Fibroblast of lung (primary cell): Measurements from ENCODE around the gene TENM4. TPM values are rescaled to one million over a fixed set of nuclear protein-coding genes. Genes with fewer than 3 reads are reported as not detected.

Experiments used
- DNase-seq, 2 donors: peaks; one replicate each; pipeline versions ENCODE4 v3.0.0 to v3.0.0-alpha.2; 2010; ENCODE audit warnings: low read depth in 2 of 2
- H2AFZ ChIP-seq: 2 replicates; pipeline ENCODE4 v1.5.1; 2012; ENCODE audit warnings: low read length, control low read depth, inconsistent platforms
- H3K27ac ChIP-seq: 2 replicates; pipeline ENCODE4 v1.5.1; 2011; ENCODE audit warnings: low read length, control low read depth; ENCODE audit not compliant: insufficient read depth
- H3K27me3 ChIP-seq: 2 replicates; pipeline ENCODE4 v1.5.1; 2011; ENCODE audit warnings: mild to moderate bottlenecking, low read length; ENCODE audit not compliant: control insufficient read depth, insufficient read depth
- H3K36me3 ChIP-seq: 2 replicates; pipeline ENCODE4 v1.5.1; 2011; ENCODE audit warnings: low read length; ENCODE audit not compliant: control insufficient read depth, insufficient read depth
- H3K4me1 ChIP-seq: 2 replicates; pipeline ENCODE4 v1.5.1; 2011; ENCODE audit warnings: low read length; ENCODE audit not compliant: control insufficient read depth, insufficient read depth; ENCODE audit errors: extremely low read depth
- H3K4me2 ChIP-seq: 2 replicates; pipeline ENCODE4 v1.5.1; 2011; ENCODE audit warnings: low read length, control low read depth; ENCODE audit not compliant: insufficient read depth; ENCODE audit errors: extremely low read depth
- H3K4me3 ChIP-seq, 4 experiments: fragments of 200-600 bp in 1 of 4; sonication (generic) in 1 of 4; replicated peaks in 1 of 4; 2 replicates each; pipeline ENCODE4 v1.5.1; 2011 to 2016; ENCODE audit warnings: low read length in 4 of 4, low read depth in 3 of 4, mild to moderate bottlenecking in 3 of 4, control low read depth in 2 of 4, inconsistent platforms in 1 of 4, mixed read lengths in 1 of 4; ENCODE audit not compliant: insufficient read depth in 1 of 4; ENCODE audit errors: control extremely low read depth in 1 of 4
- H3K79me2 ChIP-seq: 2 replicates; pipeline ENCODE4 v1.5.1; 2012; ENCODE audit warnings: mild to moderate bottlenecking, low read length, inconsistent platforms; ENCODE audit not compliant: control insufficient read depth, insufficient read depth
- H3K9ac ChIP-seq: 2 replicates; pipeline ENCODE4 v1.5.1; 2011; ENCODE audit warnings: mild to moderate bottlenecking, low read length, control low read depth; ENCODE audit not compliant: insufficient read depth
- H3K9me3 ChIP-seq: 2 replicates; pipeline ENCODE4 v1.5.1; 2012; ENCODE audit warnings: low read depth, low read length; ENCODE audit not compliant: control insufficient read depth, insufficient read depth
- H4K20me1 ChIP-seq: 2 replicates; pipeline ENCODE4 v1.5.1; 2011; ENCODE audit warnings: low read length; ENCODE audit not compliant: control insufficient read depth, insufficient read depth; ENCODE audit errors: extremely low read depth
- EZH2 ChIP-seq: IDR thresholded peaks from 2 replicates; pipeline ENCODE4 v1.5.1; 2012; ENCODE audit warnings: low read length, control low read depth, mild to moderate bottlenecking; ENCODE audit errors: missing control alignments
- polyA plus RNA-seq, 2 donors: library from polyadenylated mRNA; depleted of rRNA in 1 of 2; stranded (reverse) in 1 of 2; unstranded in 1 of 2; fragments of >200 nt; gene quantifications; 2 replicates each; pipeline ENCODE4 v1.2.1, GENCODE V29; 2011 to 2012; ENCODE audit warnings: missing spikeins in 1 of 2
- total RNA-seq: library from RNA; depleted of rRNA; stranded (reverse); fragments of >200 nt; gene quantifications from 2 replicates; pipeline ENCODE4 v1.2.1, GENCODE V29; 2014
- TF ChIP-seq, protein P1 (sequence below), 2 donors: IDR thresholded peaks in 1 of 2; conservative IDR thresholded peaks in 1 of 2; 1 replicate in 1 of 2; 2 replicates in 1 of 2; pipeline ENCODE4 v1.5.1; 2011 to 2012; ENCODE audit warnings: low read length in 2 of 2, control low read depth in 1 of 2, inconsistent platforms in 1 of 2, low read depth in 1 of 2, mild to moderate bottlenecking in 1 of 2

Gene TENM4
- total and polyA plus RNA-seq, 2 donors (not counting 1 experiment from before 2014, with no cell fraction given) = 4.6 to 48.4 TPM

DNA sequence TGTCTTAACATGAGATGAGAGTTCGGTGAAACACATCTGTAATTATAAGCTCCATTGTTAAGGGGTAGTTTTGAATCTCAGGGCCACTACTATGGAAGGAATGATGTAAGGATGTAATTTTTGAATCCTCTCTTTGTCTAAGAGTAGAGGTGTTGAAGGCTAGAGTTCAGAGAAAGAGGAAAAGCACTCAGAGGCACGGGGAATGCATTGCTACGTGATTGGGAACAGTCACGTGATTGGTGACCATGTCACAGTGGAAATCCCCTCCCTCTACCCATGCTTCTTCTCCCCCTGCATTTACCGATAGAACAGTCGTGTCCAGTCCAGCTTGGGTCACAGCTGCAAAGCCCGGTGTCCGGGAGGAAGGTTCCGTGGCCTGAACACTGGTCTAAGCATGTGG lies 635.8 kb downstream of the TENM4 start:
- no peak overlapping the region for H3K27ac ChIP-seq
- no peak overlapping the region for H3K4me2 ChIP-seq
- TF ChIP-seq EZH2 = no peak
- TF ChIP-seq, protein P1, sequence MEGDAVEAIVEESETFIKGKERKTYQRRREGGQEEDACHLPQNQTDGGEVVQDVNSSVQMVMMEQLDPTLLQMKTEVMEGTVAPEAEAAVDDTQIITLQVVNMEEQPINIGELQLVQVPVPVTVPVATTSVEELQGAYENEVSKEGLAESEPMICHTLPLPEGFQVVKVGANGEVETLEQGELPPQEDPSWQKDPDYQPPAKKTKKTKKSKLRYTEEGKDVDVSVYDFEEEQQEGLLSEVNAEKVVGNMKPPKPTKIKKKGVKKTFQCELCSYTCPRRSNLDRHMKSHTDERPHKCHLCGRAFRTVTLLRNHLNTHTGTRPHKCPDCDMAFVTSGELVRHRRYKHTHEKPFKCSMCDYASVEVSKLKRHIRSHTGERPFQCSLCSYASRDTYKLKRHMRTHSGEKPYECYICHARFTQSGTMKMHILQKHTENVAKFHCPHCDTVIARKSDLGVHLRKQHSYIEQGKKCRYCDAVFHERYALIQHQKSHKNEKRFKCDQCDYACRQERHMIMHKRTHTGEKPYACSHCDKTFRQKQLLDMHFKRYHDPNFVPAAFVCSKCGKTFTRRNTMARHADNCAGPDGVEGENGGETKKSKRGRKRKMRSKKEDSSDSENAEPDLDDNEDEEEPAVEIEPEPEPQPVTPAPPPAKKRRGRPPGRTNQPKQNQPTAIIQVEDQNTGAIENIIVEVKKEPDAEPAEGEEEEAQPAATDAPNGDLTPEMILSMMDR (conservative IDR thresholded peaks at IDR 0.05 in 1 of 2, IDR thresholded peaks at IDR 0.05 in 1 of 2; ENCODE audit: low read depth in 1 of 2, low read length in 2 of 2) = no peak
- H3K36me3 ChIP-seq = no peaks in the 10 kb centered on the region
- no peaks in the 10 kb centered on the region for H3K27me3 ChIP-seq
- H3K4me3 ChIP-seq = no peak overlapping the region
- DNase-seq = no peak
- H3K4me1 ChIP-seq = peaks cover 29% of the 10 kb centered on the region
- H2AFZ ChIP-seq = no peak overlapping the region
- H3K79me2 ChIP-seq = no peaks in the 10 kb centered on the region
- H3K9ac ChIP-seq = no peak overlapping the region
- H3K9me3 ChIP-seq = no peaks in the 10 kb centered on the region
- H4K20me1 ChIP-seq = no peaks in the 10 kb centered on the region

DNA sequence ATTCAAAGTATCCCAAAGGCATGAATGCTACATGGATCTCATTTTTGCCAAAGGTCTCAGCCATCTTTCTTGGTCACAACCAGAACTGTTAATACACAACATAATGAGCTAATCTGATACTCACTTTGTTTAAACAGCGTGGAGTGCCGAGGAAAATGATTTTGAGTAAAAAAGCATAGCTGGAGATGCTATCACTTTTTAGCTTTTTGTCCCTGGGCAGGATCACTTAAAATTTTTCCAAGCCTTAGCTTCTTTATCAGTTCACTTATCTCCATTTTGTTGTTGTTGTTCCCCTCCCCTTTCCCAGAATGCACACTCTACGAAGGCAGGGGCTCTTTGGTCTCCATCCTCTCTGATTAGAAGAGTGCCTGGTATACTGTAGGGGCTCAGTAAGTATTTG lies 636.8 kb downstream of the TENM4 start:
- H3K4me3 ChIP-seq = no peak overlapping the region
- H4K20me1 ChIP-seq = no peaks in the 10 kb centered on the region
- H3K4me2 ChIP-seq = no peak overlapping the region
- no peak for TF ChIP-seq EZH2
- TF ChIP-seq, protein P1 (conservative IDR thresholded peaks at IDR 0.05 in 1 of 2, IDR thresholded peaks at IDR 0.05 in 1 of 2; ENCODE audit: low read depth in 1 of 2, low read length in 2 of 2) = no peak
- H3K36me3 ChIP-seq = no peaks in the 10 kb centered on the region
- H3K79me2 ChIP-seq = no peaks in the 10 kb centered on the region
- no peaks in the 10 kb centered on the region for H3K9me3 ChIP-seq
- no peak overlapping the region for H3K27ac ChIP-seq
- no peak overlapping the region for H2AFZ ChIP-seq
- peaks cover 23% of the 10 kb centered on the region for H3K4me1 ChIP-seq
- H3K9ac ChIP-seq = no peak overlapping the region
- DNase-seq = no peak
- H3K27me3 ChIP-seq = no peaks in the 10 kb centered on the region

DNA sequence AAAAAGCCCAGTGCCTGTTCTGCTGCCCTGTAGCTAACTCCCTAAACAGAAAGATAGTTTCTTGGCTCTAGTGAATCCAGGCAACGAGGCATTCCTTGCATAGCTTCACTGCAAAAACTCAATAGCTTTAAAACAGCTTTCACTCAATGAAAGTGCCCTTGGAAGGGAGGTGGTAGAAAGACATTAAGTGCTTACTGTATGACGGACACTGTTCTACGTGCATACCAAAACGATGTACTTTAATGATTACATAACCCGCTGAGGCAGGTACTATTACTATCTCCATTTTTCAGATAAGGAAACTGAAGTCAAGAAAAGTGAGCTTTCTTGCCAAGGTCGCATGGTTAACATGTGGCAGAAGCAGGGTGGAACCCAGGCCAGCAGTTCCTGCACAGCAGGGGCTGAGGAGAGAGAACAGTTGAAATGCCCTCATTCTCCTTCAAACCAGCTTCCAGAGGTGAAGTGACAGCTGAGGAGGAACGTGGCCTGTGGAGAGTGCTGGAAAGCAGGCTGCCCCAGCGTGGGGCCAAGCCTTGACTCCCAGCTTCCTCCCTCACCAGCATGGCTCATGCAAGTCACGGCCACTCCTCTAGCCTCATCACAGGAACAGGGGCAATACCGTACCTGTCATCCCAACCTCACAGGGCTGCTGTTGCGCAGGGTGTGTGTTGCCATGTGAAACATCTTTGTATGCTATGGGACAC lies 638.6 kb downstream of the TENM4 start:
- H3K9ac ChIP-seq = no peak overlapping the region

More for the DNA sequence above, 638.6 kb downstream of the TENM4 start:
- peaks cover 40% of the 10 kb centered on the region for H3K4me1 ChIP-seq
- DNase-seq = peak in 1 of 2 donors; percentile 63
- no peak overlapping the region for H3K4me3 ChIP-seq
- H2AFZ ChIP-seq = no peak overlapping the region
- H3K27ac ChIP-seq = peak overlapping the region; percentile 89
- no peak for TF ChIP-seq EZH2
- TF ChIP-seq, protein P1 (conservative IDR thresholded peaks at IDR 0.05 in 1 of 2, IDR thresholded peaks at IDR 0.05 in 1 of 2; ENCODE audit: low read depth in 1 of 2, low read length in 2 of 2) = no peak
- peak overlapping the region; percentile 34 for H3K4me2 ChIP-seq
- H3K79me2 ChIP-seq = no peaks in the 10 kb centered on the region
- no peaks in the 10 kb centered on the region for H3K9me3 ChIP-seq
- H3K27me3 ChIP-seq = no peaks in the 10 kb centered on the region
- no peaks in the 10 kb centered on the region for H3K36me3 ChIP-seq
- H4K20me1 ChIP-seq = no peaks in the 10 kb centered on the region
